Activated effector memory CD4-positive, alpha-beta T cell treated with anti-CD3 and anti-CD28 coated beads, Interleukin-2, amount 50 U/mL, for 16 hours (primary cell): ENCODE measurements around the gene PRKAR1B.
A peak's percentile ranks its signal among the peaks of the same experiment; 100 is the strongest.

Experiments
- DNase-seq: peaks from one replicate; pipeline ENCODE4 v3.0.0-alpha.2; 2020

The PRKAR1B gene

DNA sequence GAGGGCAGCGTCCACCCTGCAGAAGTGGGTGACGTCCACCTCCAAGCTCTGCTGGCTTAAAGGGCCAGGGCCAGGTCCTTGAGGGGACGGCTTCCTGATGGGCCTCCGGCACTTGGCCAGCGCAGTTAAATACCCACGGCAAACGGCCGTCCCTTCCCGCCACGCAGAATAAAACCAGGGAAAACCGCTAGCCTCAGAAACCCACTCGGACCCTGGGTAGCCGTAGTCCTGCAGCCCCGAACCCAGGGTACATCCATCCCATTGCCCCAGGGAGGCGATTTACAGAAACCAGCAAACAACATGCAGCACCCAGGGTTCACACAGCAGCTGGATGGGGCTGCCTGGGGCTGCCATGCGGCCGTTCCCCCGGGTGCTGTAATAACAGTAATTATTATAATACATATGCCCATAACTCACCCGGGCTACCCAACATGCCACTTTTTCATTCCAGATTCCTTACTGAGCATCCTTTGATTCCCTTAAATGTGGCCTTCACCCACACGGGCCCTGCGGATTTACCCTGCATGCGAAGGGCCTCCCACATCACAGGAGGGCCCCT is 126.0 kb downstream of the PRKAR1B start:
- no peak for DNase-seq

DNA sequence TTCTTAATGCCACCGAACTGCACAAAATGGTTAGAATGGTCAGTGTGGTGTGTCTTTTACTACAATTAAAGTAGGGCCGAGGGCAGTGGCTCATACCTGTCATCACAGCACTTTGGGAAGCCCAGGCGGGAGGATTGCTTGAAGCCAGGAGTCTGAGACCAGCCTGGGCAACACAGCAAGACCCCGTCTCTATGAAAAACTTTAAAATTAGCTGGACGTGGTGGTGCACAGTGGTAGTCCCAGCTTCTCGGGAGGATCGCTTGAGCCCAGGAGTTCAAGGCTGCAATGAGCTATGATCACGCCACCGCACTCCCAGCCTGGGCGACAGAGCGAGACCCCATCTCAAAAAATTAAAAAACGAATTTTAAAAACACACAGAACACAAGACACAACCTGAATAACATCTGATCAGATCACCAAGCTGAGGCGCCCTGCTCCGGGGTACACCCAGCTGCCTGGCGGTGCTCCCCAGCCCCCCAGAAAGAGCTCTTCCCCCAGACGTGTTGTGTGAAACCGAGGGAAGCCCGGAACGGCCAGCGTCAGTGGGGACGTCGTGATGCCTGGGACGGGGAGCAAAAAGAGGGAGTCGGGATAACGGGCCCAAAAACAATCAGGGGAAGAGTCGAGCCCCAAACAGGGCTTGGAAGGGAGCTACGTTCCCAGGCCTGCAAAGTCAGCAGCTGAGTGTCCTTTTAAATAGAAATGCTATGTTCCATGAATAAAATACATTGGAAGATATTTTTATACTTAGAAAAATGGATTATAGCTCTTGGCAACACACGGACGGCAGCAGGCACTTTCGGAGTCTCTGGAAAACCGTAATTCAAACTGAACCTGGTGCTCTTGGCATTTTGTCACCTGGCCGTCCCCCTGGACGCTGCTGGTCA is 126.7 kb downstream of the PRKAR1B start:
- peak; percentile 53 for DNase-seq

DNA sequence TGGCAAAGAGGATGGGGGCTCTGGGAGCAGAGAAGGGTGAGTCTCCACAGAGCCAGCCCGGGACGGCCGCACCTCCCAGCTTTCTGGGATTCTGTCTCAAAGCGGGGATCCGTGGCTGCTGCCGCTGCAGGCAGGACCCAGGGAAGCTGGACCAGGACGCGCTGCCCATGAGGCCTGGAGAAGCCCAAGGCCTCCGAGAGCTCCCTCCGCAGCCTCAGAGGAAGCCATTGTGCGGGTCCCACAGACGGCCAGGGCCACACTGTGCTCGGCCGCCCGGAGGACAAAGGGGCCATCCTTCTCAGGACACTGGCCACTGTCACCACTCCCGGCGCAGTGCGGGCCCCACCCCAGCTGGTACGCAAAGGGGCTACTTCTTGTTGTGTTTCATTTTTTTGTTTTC is 128.2 kb downstream of the PRKAR1B start:
- no peak for DNase-seq

DNA sequence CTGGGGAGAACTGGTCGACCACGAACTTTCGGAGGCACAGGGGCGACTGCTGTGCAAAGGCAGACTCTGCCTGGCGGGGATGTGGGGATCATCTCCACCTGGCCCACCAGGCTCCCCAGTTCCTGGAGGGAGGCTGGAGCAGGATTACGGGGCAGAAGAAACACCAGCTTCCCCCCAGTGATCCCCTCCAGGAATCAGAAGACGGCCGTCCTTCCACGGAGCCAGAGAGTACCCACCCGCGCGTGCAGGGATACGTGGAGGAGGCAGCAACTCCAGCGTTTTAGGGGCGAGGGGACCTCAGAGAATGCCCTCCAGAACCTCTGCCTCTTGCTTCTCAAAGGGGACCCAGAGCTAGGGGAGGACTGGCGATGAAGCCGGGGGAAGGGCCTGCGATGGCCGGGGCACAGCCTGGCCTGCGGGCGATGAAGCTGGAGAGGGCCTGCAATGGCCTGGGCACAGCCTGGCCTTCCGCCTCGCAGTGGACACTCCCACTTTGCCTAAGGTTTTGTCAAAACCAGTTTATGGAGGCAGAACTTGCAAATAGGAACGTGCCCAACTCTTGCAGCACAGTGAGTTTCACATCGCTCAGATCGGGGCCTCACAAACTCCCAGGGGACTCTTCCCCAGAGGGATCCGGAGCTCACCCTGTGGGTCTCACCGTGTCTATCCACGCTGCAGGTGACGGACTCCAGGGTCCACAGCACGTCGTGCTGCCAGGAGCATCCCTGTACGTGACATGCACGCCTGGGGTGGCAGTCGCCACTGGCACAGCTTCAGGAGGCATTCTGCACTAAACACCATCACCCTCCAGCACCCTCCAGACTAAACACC is 129.5 kb downstream of the PRKAR1B start:
- no peak for DNase-seq

DNA sequence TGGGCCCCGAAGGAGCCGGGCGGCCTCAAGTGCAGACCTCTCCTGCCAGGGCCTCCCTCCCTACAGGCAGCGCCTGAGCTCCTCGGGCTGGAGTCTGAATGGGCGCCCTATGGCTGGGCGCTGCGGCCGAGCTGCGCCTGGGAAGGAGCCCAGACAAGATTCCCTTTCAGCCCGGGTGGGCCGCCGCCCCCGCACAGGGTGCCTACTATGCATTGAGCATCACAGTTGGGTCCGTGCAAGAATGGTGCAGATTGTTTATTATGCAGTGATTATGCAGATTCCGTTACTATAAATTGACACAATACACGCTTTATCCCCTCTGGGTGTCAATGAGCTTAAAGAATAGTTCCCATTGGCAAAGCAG is 130.3 kb downstream of the PRKAR1B start:
- no peak for DNase-seq

DNA sequence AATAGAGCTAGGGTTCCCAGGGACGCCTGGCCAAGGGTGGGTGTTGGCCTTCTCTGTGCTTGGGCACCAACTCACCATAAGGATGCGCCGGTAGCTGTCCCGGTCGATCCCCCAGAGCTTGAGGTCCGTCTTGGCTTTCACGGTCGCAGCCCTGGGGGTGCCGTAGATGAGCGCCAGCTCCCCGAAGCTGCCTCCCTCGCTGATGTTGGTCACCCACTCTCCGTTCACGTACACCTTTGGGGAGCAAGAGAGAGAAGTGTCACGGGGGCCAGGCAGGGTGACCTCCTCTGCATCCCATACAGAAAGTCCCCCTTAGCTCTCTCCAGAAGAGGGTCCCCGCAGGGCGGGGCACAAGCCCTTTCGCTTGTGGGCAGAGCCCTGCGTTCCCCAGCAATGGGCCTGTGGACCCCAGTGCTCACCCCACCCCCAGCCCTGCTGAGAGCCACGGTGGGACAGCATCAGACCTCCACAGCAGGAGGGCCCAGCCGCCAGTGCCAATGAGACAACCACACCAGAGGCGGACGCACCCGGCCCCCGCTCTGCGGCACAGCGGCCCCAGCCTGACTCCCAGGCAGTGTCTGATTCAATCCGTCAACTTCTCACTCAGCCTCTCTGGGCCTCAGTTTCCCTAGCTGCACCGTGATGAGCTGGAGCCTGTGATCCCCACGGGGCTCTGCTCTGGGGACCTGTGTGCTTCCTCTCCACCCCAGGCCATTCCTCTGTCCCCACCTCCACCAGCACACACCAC is 130.8 kb downstream of the PRKAR1B start:
- DNase-seq, result no peak

DNA sequence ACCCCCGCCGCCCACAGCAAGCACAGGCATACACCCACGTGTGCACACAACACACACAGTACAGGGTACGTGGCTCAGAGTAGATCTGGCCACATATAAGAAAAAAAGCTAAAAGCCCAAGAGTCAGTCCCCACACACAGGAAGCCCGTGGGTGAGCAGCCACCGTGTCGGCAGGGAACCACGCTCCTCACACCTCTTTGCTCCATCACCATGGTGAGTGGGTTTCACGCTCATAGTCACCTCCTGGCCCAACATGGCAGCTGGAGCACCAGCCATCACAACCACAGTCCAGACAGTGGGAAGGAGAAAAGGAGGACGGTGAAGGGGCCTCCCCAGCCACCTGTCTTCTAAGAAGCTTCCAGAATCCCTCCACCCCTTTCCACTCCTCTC is 131.5 kb downstream of the PRKAR1B start:
- DNase-seq, result peak; percentile 72

DNA sequence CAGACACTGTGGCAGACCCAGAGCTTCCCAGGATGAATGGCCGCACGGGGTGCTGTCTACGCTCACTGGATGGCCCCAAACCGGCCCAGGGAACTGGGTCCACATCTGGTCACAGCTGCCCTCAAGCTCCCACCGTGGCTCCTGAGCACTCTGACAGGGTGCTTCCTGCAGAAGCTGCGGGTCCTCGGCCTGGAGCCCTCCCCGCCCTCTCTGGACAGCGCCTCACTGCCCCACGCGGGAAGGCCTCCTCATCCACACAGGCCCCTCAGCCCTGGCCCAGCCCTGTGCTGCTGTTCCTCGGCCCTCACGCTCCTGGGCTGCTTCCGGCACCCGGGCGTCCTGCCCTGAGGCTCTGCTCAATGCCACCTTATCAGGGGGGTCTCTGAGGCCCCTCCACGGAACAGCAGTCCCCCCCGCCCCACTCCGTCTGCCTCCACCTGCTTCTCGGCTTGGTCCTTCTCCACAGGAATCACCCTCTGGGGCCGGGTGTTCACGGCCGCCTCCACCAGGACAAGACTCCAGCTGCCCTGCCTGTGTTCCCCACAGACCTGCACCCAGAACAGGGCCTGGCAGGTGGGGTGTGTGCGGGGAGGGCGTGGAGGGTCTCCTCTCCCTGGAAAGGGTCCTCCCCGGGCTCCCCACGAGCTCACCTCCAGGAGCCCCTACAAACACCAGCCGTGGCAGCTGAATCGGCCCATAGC is 132.0 kb downstream of the PRKAR1B start:
- no peak for DNase-seq

DNA sequence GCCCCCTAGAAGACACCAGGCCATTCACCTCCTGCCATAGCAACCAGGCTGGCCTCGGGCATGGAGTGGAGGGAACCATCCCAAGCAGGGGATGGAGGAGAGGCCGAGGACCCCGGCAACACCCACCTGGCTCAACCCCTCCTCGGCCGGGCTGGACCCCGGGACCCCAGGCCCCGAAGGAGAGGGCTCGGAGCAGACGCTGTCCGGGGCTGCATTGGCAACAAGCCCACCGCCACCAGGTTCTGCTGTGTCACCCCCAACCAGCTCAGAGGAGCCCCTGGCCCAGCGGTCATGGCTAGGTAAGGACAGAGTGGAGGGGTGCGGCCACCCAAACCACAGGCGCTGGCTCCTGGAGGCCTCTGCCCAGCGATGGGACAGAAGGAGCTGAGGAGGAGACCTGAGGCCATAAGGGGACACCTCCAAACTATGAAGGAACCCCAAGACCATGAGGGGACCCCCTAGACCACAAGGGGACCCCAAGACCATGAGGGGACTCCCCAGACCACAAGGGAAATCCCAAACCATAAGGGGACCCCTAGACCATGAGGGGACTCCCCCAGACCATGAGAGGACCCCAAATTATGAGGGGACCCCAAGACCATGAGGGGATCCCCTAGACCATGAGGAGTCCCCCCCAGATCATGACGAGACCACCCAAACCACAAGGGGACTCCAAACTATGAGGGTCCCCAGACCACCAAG is 132.7 kb downstream of the PRKAR1B start:
- no peak for DNase-seq

DNA sequence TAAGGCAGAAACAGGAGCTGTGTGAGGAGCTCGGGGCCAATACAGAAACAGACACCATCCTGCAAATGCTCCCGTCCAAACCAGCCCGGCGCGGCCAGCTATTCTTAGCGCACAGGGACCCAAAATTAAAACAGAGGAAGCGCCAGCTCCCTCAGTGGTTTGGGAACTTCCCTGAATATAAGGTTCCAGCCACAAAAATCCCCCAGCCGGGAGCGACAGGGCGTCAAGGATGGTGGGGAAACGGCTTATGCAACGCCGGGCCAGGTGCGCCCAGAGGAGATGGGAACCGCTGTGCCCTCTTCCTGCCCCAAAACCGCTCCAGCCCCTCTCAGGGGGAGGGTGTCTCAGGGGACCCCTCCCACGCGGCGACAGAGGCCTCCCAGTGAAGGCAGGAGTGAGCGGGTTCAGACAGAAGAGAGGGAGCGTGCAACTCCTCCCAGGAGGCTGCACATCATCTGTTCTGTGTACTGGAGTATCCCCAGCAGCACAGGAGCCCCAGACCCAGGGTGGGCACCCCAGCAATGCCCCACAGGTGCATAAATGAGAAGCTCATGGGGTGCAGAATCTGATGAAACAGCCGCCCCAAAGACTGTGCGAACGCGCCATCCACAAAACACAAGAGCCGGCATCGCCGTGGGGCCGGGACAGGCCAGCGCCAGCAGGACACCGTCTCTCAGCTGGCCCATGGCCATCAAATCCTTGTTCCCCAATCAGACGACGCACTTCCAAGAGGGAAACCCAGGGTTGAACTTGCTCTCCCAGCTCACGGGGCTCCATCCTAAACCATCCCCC is 133.6 kb downstream of the PRKAR1B start:
- no peak for DNase-seq

DNA sequence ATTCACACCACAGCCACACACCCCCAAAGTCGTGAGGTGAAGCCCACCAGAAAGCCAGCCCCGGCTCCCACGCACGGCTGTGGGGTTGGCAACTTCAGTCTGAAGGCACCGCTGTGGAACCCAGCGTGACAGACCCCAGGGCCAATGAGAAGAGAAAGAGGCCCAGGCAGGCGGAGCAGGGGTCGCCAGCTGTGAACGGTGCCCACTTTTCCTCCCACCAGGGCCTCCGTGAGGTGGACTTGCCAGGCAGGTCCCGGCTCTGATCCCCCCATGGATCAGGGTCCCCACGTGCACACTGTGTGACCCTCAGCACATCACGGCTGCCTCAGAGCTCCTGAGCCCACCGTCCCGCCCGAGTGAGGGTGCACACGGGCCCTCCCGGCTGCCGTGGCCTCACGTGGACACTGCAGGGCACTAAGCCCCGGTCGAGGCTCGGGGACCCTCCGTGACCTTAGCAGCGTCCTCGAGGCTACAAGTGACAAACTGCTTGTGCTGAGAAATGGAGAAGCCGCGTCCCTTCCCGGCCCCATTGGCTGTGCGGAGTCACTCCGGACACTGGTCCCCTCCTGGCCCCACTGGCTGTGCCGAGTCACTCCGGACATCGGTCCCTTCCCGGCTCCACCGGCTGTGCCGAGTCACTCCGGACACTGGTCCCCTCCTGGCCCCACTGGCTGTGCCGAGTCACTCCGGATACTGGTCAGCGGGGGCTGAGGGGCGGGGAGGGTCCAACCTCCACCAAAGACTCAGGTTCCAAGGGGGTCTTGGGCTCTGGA is 135.0 kb downstream of the PRKAR1B start:
- no peak for DNase-seq

DNA sequence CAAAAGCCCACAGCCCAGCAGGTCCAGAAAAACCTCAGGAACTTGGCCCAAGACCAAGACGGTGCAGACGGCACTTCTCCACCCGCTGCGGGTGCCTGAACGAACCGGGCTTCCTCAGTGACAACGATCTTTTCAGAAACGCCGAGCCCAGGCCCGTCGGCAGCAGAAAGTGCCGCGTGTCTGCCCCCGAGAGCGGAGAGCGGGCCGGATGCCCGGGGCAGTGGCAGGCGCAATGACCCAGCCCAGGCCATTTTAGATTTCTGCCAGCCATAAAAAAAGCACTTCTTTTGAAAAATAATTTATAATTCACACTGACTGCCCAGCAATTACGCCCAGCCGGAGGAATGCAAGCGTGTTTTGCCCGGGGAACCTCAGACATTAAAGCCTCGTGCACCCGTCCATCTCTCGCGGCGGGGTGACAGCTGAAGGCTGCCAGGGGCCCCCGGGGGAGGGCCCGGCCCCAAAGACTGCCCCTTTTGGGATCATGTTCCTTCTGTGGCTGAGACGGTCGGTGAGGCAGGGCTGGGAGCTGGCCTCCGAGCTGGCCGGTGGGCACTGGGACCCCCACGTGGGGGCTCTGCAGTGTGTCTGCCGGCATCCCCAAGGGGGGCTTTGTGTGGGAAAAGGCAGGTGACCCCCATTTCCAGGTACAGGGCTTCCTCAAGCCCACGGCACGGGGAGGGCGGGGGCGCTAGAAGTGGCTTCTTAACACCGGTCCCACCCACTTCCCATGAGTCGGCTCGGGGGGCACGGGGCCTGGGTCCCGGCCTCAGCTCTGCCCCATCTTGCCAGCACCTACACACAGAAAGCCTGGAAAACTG is 136.1 kb downstream of the PRKAR1B start:
- DNase-seq, result no peak

DNA sequence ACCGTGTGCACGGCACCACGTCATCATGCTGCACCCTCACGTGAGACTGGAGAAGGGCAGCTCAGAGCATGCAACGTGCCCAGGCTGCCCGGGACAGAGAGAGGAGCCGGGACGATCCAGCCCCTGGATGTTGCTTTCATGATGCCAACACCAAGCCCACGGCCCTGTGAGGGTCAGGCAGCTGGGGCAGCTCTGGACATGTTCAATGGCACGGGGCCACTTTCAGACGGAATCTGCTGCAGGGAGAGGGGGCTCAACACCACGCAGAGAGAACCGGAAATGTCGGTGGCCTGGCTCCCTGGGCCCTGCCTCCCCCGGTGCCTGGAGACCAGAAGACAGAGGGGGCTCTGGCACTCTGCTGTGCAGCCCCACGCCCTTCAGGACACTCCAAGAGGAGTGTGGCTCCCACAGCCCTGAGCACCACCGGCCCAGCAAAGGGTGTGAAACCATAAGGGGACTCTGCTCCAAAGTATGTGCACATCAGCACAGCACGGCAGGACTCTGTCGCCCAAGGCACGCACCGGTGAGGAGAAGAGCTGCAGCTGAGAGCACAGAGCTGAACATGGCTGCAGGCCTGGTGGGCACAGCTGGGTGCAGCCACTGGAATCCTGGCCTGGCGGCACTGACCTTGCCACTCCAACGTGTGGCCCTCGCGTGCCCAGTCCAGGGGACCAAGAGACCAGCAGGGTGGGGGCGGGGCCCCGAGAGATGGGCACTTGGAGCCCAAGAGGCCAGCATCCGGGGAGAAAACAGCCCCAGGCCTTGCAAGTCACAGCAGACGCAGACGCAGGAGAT is 137.1 kb downstream of the PRKAR1B start:
- no peak for DNase-seq

DNA sequence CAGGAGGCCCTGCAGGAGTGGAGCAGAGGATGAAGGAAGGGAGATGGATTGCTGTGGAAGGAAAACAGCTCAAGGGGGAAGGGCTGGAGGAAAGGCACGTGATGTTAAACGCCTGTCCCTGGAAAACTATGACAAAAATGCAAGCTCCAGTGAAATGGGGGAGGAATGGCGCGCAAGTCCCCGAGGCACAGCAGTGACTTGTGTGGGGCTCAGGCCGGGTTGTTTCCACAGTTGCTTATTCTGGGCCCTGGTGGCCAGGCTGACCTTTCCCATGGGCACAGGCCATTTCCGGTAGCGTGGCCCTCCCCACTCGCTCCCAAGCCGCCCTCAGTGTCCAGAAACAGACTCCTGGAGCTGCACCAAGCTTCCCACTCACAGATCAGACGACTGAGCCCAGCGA is 139.3 kb downstream of the PRKAR1B start:
- no peak for DNase-seq

DNA sequence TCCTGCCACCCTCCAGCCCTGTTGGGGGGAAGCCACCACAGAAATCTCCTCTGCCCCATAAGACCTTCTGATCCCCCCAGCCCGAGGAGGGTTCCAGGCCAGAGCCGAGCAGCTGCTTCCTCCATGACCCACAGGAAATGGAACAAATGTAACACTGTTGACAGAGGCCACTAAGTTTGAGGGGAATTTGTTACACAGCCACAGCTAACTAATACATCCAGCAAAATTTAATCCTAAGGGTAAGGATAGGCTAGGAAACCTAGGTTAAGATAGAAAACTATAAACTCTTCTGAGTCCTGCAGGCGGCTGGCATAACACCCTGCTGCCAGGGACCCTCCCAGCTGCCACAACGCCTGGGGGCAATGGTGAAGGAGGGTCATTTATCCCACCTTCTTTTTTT is 140.6 kb downstream of the PRKAR1B start:
- DNase-seq, result no peak

DNA sequence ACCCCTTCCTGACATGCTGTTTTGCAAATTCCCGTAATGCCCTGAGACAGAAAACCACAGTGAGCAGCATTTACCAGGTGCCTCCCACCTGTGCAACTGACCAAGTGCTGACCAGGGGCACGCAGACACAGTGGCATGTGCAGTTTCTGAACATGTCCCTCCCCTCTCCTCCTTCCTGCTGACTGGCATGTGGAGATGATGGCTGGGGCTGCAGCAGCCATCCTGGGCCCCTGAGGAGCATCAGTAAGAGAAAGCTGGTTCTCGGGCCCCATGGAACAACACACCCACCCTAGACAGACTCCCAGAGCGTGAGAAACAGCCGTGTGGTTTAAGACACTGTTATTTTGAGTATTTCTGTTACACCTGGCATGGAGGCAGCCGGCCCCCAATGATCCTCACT is 141.2 kb downstream of the PRKAR1B start:
- no peak for DNase-seq

DNA sequence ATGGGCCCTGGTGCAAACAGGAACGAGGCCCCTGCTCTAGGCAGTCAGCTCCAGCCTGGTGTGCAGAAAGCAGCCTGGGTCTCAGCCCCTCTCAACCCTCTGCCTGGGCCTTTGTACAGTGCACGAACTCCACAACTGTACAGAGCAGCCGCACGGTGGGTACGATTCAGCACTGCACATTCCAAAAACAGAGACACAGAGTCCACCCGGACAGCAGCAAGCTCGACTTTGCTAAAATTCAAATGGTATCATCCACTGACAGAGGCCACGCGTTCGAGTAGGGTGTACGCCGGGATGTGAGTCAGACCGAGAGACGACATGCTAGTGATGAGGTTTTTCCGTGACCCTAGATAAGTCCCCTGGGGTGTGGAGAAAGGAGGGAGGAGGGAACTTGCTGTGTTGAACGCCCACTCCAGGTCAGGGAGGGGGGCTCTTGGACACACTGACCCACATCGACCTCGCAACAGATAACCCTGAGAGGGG is 141.8 kb downstream of the PRKAR1B start:
- peak; percentile 86 for DNase-seq

DNA sequence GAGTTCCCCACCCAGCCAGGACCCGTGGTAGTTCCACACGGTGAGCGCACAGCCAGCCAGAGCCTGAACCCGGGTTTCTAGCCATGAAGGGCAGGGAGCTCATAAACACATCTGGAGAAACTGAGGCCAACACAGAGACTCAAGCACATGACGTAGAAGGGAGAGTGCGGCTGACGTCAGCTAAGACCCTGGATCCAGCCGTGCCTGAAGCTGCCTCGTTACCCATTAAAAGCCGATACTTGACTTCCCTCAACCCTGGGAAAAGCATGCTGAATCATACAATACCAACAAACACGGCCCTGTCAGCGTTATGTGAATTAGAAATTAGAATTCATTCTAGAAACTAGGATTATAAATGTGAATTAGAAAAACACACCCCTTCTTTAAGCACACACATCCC is 142.3 kb downstream of the PRKAR1B start:
- no peak for DNase-seq
